Astrocyte (in vitro differentiated cells and primary cell): Measurements from ENCODE around the gene METRNL.

ENCODE experiments used
- EZH2 ChIP-seq: IDR thresholded peaks from 2 replicates; pipeline ENCODE4 v1.6.1; 2012; ENCODE audit warnings: mild to moderate bottlenecking, low read length, inconsistent platforms; ENCODE audit not compliant: insufficient read depth
- TF ChIP-seq, protein P1 (sequence below): IDR thresholded peaks from 2 replicates; pipeline ENCODE4 v1.5.1; 2011; ENCODE audit warnings: low read depth, mild to moderate bottlenecking, inconsistent platforms, low read length, moderate library complexity; ENCODE audit not compliant: insufficient read depth

DNA sequence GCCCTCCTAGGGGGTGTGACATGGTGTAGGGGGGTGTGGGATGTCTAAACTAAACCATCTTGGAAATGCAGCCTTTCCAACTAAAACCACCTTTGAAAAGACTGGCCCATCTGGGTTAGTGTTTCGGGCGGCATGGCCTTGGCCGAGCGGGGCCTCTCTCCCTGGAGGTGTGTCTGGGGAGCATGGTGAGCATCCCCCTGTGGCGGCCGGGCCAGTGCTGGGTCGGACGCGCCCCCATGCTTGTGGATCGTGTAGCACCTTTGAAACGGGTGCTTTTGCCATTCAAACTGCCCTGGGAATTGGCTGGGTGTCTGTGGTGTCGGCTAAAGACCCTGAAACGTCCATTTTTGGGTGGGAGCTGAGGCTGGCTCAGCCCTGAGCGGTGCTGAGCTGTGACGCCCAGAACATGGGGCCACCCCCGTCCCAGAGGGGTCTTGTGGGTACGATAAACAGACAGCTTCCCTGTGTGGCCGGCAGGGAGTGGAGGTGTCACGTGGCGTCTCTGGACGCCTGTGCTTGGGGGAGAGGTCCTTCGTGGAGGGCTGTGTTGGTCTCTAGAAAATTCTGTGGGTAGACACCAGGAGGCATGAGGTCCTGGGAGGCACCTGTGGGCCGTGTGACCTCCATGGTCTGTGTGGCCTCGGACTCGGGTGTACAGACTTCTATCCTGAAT is 6.3 kb downstream of the METRNL start:
- TF ChIP-seq EZH2, result no peak
- TF ChIP-seq, protein P1, sequence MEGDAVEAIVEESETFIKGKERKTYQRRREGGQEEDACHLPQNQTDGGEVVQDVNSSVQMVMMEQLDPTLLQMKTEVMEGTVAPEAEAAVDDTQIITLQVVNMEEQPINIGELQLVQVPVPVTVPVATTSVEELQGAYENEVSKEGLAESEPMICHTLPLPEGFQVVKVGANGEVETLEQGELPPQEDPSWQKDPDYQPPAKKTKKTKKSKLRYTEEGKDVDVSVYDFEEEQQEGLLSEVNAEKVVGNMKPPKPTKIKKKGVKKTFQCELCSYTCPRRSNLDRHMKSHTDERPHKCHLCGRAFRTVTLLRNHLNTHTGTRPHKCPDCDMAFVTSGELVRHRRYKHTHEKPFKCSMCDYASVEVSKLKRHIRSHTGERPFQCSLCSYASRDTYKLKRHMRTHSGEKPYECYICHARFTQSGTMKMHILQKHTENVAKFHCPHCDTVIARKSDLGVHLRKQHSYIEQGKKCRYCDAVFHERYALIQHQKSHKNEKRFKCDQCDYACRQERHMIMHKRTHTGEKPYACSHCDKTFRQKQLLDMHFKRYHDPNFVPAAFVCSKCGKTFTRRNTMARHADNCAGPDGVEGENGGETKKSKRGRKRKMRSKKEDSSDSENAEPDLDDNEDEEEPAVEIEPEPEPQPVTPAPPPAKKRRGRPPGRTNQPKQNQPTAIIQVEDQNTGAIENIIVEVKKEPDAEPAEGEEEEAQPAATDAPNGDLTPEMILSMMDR, result no peak
